ENCODE results near the gene AKAP9.

DNA sequence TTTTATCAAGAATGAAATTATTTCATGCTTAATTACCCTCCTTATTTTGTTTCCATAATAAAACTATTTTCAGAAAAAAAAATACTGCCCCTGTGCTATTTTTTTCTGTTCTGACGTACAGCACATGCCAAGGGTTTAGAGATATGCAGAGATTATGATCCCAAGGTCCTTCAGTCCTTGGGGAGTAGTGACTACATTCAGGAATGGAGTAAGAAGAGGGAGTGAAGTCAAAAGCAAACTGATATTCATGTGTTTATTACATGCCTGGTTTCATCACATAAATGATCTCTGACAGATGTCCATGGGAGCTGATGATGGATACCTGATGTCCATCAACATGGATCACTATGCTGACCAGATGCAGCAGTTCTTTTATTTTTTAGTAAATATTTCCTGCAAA lies 17.2 kb downstream of the AKAP9 start:
- TF ChIP-seq, protein P1, sequence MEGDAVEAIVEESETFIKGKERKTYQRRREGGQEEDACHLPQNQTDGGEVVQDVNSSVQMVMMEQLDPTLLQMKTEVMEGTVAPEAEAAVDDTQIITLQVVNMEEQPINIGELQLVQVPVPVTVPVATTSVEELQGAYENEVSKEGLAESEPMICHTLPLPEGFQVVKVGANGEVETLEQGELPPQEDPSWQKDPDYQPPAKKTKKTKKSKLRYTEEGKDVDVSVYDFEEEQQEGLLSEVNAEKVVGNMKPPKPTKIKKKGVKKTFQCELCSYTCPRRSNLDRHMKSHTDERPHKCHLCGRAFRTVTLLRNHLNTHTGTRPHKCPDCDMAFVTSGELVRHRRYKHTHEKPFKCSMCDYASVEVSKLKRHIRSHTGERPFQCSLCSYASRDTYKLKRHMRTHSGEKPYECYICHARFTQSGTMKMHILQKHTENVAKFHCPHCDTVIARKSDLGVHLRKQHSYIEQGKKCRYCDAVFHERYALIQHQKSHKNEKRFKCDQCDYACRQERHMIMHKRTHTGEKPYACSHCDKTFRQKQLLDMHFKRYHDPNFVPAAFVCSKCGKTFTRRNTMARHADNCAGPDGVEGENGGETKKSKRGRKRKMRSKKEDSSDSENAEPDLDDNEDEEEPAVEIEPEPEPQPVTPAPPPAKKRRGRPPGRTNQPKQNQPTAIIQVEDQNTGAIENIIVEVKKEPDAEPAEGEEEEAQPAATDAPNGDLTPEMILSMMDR (IDR thresholded peaks at IDR 0.05) = no peak
- TF ChIP-seq POLR2A (IDR thresholded peaks at IDR 0.05) = no peak

All from Peyer's patch (tissue), 4 donors.